ENCODE measurements around the gene APMAP.

DNA sequence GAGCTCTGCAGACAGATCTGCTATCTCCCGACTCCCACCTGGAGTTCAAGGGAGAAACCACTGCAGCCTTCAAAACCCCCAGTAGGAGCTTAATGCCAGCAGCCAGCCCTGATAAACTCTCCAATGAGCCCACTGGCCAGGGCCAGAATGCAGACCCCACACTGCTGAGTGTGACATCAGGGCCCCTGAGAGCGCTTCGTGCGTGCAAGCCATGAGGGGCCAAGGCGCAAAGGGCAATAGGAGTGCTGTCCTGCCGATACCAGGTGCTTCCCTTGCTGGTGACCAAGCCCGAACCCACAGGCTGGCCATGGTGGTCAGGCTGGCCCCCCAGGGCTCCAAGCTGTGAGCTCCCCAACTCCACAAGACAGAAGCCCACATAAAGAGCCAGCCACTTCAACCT lies 76.7 kb downstream of the APMAP start:
- TF ChIP-seq, protein P1, sequence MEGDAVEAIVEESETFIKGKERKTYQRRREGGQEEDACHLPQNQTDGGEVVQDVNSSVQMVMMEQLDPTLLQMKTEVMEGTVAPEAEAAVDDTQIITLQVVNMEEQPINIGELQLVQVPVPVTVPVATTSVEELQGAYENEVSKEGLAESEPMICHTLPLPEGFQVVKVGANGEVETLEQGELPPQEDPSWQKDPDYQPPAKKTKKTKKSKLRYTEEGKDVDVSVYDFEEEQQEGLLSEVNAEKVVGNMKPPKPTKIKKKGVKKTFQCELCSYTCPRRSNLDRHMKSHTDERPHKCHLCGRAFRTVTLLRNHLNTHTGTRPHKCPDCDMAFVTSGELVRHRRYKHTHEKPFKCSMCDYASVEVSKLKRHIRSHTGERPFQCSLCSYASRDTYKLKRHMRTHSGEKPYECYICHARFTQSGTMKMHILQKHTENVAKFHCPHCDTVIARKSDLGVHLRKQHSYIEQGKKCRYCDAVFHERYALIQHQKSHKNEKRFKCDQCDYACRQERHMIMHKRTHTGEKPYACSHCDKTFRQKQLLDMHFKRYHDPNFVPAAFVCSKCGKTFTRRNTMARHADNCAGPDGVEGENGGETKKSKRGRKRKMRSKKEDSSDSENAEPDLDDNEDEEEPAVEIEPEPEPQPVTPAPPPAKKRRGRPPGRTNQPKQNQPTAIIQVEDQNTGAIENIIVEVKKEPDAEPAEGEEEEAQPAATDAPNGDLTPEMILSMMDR (IDR thresholded peaks at IDR 0.05), result no peak
- no peak for TF ChIP-seq ZFX (IDR thresholded peaks at IDR 0.05; ENCODE audit: borderline replicate concordance)

Measured in 22Rv1 (cell line).